IMR-90 (cell line): ENCODE results near the gene CSTB. TPM values are rescaled to one million over a fixed set of nuclear protein-coding genes. Genes with fewer than 3 reads are reported as not detected.

Experiments used
- ATAC-seq: fragments of 200-7000 bp; cut with Tn5 transposase; 2 replicates; pipeline ENCODE4 v1.9.1; 2020; ENCODE audit warnings: low read depth, mild to moderate bottlenecking, moderate library complexity
- BruUV-seq: library from RNA; stranded (reverse); fragments of 400-500 nt; replicated peaks from 2 replicates; lab custom pipeline; 2021; lab: Mats Ljungman, UMichigan
- CTCF ChIA-PET: fragments of 300-600 bp; formaldehyde crosslinking; extraction: SDS; loops from one replicate; lab custom pipeline; 2021; ENCODE audit warnings: antibody characterized with exemption; lab: Yijun Ruan, JAX
- POLR2A ChIA-PET: fragments of 300-600 bp; sonication (Branson Sonifier 250); formaldehyde crosslinking; loops from one replicate; lab custom pipeline; 2022; ENCODE audit warnings: antibody characterized with exemption; ENCODE audit not compliant: unreplicated experiment; lab: Charles Lee
- DNase-seq: peaks from one replicate; pipeline ENCODE4 v3.0.0; 2013
- H2AFZ ChIP-seq: replicated peaks from 2 replicates; pipeline ENCODE3; 2013; ENCODE audit warnings: low read length, mild to moderate bottlenecking; ENCODE audit not compliant: poor library complexity
- H2AK5ac ChIP-seq: 2 replicates; pipeline ENCODE4 v1.6.1; 2013; ENCODE audit warnings: low read depth, low read length, inconsistent platforms
- H2AK9ac ChIP-seq: replicated peaks from 2 replicates; pipeline ENCODE3; 2013; ENCODE audit warnings: mild to moderate bottlenecking, low read depth, low read length, moderate library complexity; ENCODE audit not compliant: poor library complexity
- H2BK120ac ChIP-seq: 2 replicates; pipeline ENCODE4 v1.6.1; 2013; ENCODE audit warnings: low read depth, low read length, inconsistent platforms
- H2BK15ac ChIP-seq: 3 replicates; pipeline ENCODE4 v1.6.1; 2013; ENCODE audit warnings: low read depth, low read length, inconsistent platforms
- H2BK20ac ChIP-seq: 2 replicates; pipeline ENCODE4 v1.6.1; 2013; ENCODE audit warnings: low read depth, mild to moderate bottlenecking, inconsistent platforms, low read length, moderate library complexity
- H2BK5ac ChIP-seq: 2 replicates; pipeline ENCODE4 v1.6.1; 2013; ENCODE audit warnings: mild to moderate bottlenecking, low read depth, low read length, inconsistent platforms; ENCODE audit not compliant: poor library complexity, severe bottlenecking
- H3K14ac ChIP-seq: replicated peaks from 2 replicates; pipeline ENCODE4 v1.6.1; 2013; ENCODE audit warnings: low read depth, low read length, inconsistent platforms
- H3K18ac ChIP-seq: 2 replicates; pipeline ENCODE4 v1.6.1; 2013; ENCODE audit warnings: low read depth, low read length, control low read depth
- H3K23ac ChIP-seq: 2 replicates; pipeline ENCODE4 v1.6.1; 2013; ENCODE audit warnings: low read depth, low read length, inconsistent platforms
- H3K27ac ChIP-seq: 2 replicates; pipeline ENCODE4 v1.5.1; 2013; ENCODE audit warnings: mild to moderate bottlenecking, control low read depth, low read length; ENCODE audit not compliant: insufficient read depth
- H3K27me3 ChIP-seq: 2 replicates; pipeline ENCODE4 v1.6.1; 2013; ENCODE audit warnings: low read length; ENCODE audit not compliant: control insufficient read depth, insufficient read depth
- H3K36me3 ChIP-seq: 2 replicates; pipeline ENCODE4 v1.6.1; 2013; ENCODE audit warnings: low read length, mixed read lengths; ENCODE audit not compliant: control insufficient read depth, insufficient read depth
- H3K4ac ChIP-seq: 2 replicates; pipeline ENCODE4 v1.6.1; 2013; ENCODE audit warnings: low read depth, low read length, inconsistent platforms
- H3K4me1 ChIP-seq: 2 replicates; pipeline ENCODE4 v1.6.1; 2013; ENCODE audit warnings: low read length, mixed read lengths; ENCODE audit not compliant: control insufficient read depth, insufficient read depth
- H3K4me2 ChIP-seq: 2 replicates; pipeline ENCODE4 v1.6.1; 2013; ENCODE audit warnings: low read depth, mild to moderate bottlenecking, control low read depth, low read length, moderate library complexity
- H3K4me3 ChIP-seq: 2 replicates; pipeline ENCODE4 v1.5.1; 2013; ENCODE audit warnings: low read depth, mild to moderate bottlenecking, control low read depth, low read length, moderate library complexity; ENCODE audit not compliant: insufficient read depth
- H3K56ac ChIP-seq: 2 replicates; pipeline ENCODE4 v1.6.1; 2013; ENCODE audit warnings: low read length, inconsistent platforms; ENCODE audit not compliant: insufficient read depth; ENCODE audit errors: extremely low read depth
- H3K79me1 ChIP-seq, 2 experiments: 2 replicates each; pipeline ENCODE4 v1.6.1; 2013; ENCODE audit warnings: low read length in 2 of 2, inconsistent platforms in 1 of 2, low read depth in 1 of 2
- H3K9ac ChIP-seq: 2 replicates; pipeline ENCODE4 v1.6.1; 2013; ENCODE audit warnings: low read depth, low read length, control low read depth
- H3K9me1 ChIP-seq: 2 replicates; pipeline ENCODE4 v1.6.1; 2013; ENCODE audit warnings: low read length, inconsistent platforms; ENCODE audit not compliant: insufficient read depth
- H3K9me3 ChIP-seq: 2 replicates; pipeline ENCODE4 v1.6.1; 2013; ENCODE audit warnings: low read length; ENCODE audit not compliant: control insufficient read depth, insufficient read depth
- H4K20me1 ChIP-seq: 2 replicates; pipeline ENCODE4 v1.6.1; 2013; ENCODE audit warnings: low read length, inconsistent platforms; ENCODE audit not compliant: insufficient read depth
- H4K5ac ChIP-seq: 2 replicates; pipeline ENCODE4 v1.6.1; 2013; ENCODE audit warnings: mild to moderate bottlenecking, low read depth, low read length, control low read depth
- H4K8ac ChIP-seq, 2 experiments: 2 replicates each; pipeline ENCODE4 v1.6.1; 2013; ENCODE audit warnings: low read depth in 2 of 2, low read length in 2 of 2, control low read depth in 1 of 2, inconsistent platforms in 1 of 2
- H4K91ac ChIP-seq: 2 replicates; pipeline ENCODE4 v1.6.1; 2013; ENCODE audit warnings: low read depth, low read length, inconsistent platforms; ENCODE audit not compliant: insufficient read depth
- BHLHE40 ChIP-seq: fragments of 150-350 bp; IDR thresholded peaks from 2 replicates; pipeline ENCODE4 v1.6.1; 2016; ENCODE audit warnings: mild to moderate bottlenecking, low read depth, low read length
- CEBPB ChIP-seq: IDR thresholded peaks from 2 replicates; pipeline ENCODE4 v1.6.1; 2012; ENCODE audit warnings: low read depth, low read length, improper control_type of control experiment
- CHD1 ChIP-seq: IDR thresholded peaks from 2 replicates; pipeline ENCODE4 v1.6.1; 2012; ENCODE audit warnings: low read depth, low read length, improper control_type of control experiment
- FOS ChIP-seq: fragments of 150-350 bp; IDR thresholded peaks from 2 replicates; pipeline ENCODE4 v1.6.1; 2016; ENCODE audit warnings: low read depth, low read length
- MAFK ChIP-seq: IDR thresholded peaks from 2 replicates; pipeline ENCODE4 v1.6.1; 2012; ENCODE audit warnings: low read depth, low read length, improper control_type of control experiment
- MAZ ChIP-seq: IDR thresholded peaks from 2 replicates; pipeline ENCODE4 v1.6.1; 2012; ENCODE audit warnings: low read depth, mild to moderate bottlenecking, low read length, improper control_type of control experiment, moderate library complexity, borderline replicate concordance
- MXI1 ChIP-seq: IDR thresholded peaks from 2 replicates; pipeline ENCODE4 v1.6.1; 2012; ENCODE audit warnings: low read depth, mild to moderate bottlenecking, low read length, moderate library complexity, borderline replicate concordance
- NFE2L2 ChIP-seq: fragments of 150-350 bp; IDR thresholded peaks from 2 replicates; pipeline ENCODE4 v1.6.1; 2016; ENCODE audit warnings: low read depth, mild to moderate bottlenecking, low read length
- POLR2A ChIP-seq: IDR thresholded peaks from 2 replicates; pipeline ENCODE4 v1.6.1; 2012; ENCODE audit warnings: mild to moderate bottlenecking, low read depth, low read length
- RAD21 ChIP-seq: IDR thresholded peaks from 2 replicates; pipeline ENCODE4 v1.6.1; 2012; ENCODE audit warnings: low read length, improper control_type of control experiment
- RCOR1 ChIP-seq: IDR thresholded peaks from 2 replicates; pipeline ENCODE4 v1.6.1; 2012; ENCODE audit warnings: mild to moderate bottlenecking, low read length, improper control_type of control experiment; ENCODE audit not compliant: insufficient replicate concordance
- RFX5 ChIP-seq: IDR thresholded peaks from 2 replicates; pipeline ENCODE4 v1.8.0; 2012; ENCODE audit warnings: low read depth, mild to moderate bottlenecking, low read length, moderate library complexity
- SMC3 ChIP-seq: fragments of 150-350 bp; IDR thresholded peaks from 2 replicates; pipeline ENCODE4 v1.6.1; 2016; ENCODE audit warnings: low read depth, mild to moderate bottlenecking, antibody characterized with exemption, low read length, moderate library complexity
- WGBS, 2 experiments: methylation state at CpG; one replicate each; pipeline versions ENCODE4 v1.1.5 to v1.1.7; 2013; ENCODE audit warnings: missing lambda C conversion rate in 2 of 2; ENCODE audit not compliant: insufficient read length in 1 of 2; ENCODE audit errors: extremely low coverage in 2 of 2; 5-methylcytosine and 5-hydroxymethylcytosine counted together
- dilution Hi-C: fragments of 300-500 bp; cut with HindIII; formaldehyde crosslinking; loops from one replicate; pipeline ENCODE4 v1.14.3; 2018; ENCODE audit warnings: low sequenced_read_pairs; ENCODE audit not compliant: unreplicated experiment
- in situ Hi-C: fragments of 300-500 bp; cut with MboI; formaldehyde crosslinking; loops from 3 replicates; pipeline ENCODE4 v1.14.3; 2019; ENCODE audit warnings: low sequenced_read_pairs, inconsistent platforms, mixed read lengths
- intact Hi-C: fragments of 100-400 bp; cut with micrococcal nuclease; formaldehyde crosslinking; loops from 2 replicates; pipeline ENCODE4 v1.10.0; 2022
- polyA plus RNA-seq, 3 experiments: library from polyadenylated mRNA; depleted of rRNA; stranded (reverse); fragments of >200 nt; gene quantifications; 2 replicates each; pipeline ENCODE4 v1.2.3, GENCODE V29; 2012; ENCODE audit warnings: low replicate concordance in 1 of 3
- total RNA-seq: library from RNA; depleted of rRNA; stranded (reverse); fragments of >200 nt; gene quantifications from 2 replicates; pipeline ENCODE4 v1.2.3, GENCODE V29; 2012
- TF ChIP-seq, protein P1 (sequence below): fragments of 150-350 bp; IDR thresholded peaks from 2 replicates; pipeline ENCODE4 v1.6.1; 2016; ENCODE audit warnings: low read depth, mild to moderate bottlenecking, low read length, moderate library complexity, borderline replicate concordance
- TF ChIP-seq, protein P2 (sequence below): conservative IDR thresholded peaks from 2 replicates; pipeline ENCODE4 v1.5.1; 2012; ENCODE audit warnings: mild to moderate bottlenecking, low read depth, low read length, improper control_type of control experiment

Gene CSTB
- total and polyA plus RNA-seq, 2 of the 4 experiments (the other 2 are of a cell fraction), result 6.1 to 71.7 TPM

DNA sequence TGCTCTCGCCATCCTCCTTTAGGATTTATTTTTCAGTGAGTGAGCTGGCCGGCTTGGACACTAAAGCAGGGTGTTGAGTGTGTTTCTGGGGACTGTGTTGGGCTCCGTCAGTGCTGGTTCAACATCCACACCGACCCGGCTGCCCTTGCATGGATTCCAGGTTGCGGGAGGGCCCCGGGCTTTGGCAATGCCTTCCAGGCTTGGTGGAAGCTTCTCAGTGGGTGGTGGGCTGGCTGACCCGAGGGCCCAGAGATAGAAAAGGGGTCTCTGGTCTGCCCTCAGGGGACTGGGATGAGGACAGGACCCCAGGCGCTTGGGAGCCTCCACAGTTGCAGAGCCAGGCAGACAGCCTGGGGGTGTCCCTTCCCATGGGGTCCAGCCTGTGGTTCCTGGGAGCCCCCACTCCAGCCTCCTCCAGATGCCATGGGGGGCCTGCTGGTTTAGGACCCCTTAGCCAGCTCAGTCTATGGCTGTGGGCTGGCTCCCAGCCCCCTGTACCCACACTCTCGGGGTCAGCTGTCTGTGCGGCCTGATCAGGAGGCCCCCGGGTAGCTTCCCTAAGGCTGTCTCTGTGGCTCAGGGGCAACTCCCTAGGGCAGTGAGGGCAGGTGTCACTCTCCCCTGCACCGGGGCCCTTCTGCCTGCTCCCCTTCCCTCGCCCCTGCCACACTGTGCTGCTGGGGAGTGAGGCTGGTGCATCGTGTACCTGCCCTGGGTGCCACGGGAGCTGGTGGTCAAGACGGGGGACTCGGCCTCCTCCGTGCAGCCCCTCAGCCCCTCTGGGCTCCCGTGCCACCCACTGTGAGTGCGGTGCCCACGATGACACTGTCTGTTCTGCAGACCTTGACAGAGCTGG lies 40.6 kb downstream of the CSTB start:
- Histone ChIP-seq H3K56ac (no peak overlapping the region), H2BK5ac (no peak overlapping the region), H2BK20ac (no peak overlapping the region), H2BK15ac (no peak overlapping the region), H4K20me1 (peaks cover 67% of the 10 kb centered on the region), H3K9ac (no peak overlapping the region), H3K4ac (no peak overlapping the region), H3K79me1 (peaks cover 23 to 89% of the 10 kb centered on the region in 2 experiments), H4K5ac (no peak overlapping the region), H3K9me1 (peaks cover 13% of the 10 kb centered on the region; the same call in 1 of the 2 replicates), H3K4me1 (peaks cover 21% of the 10 kb centered on the region), H4K8ac (no peak overlapping the region), H3K23ac (no peak overlapping the region), H2AK5ac (peak overlapping the region; percentile 20; the same call in 1 of the 2 replicates), H3K18ac (no peak overlapping the region), H3K9me3 (no peaks in the 10 kb centered on the region), H2BK120ac (no peak overlapping the region), H3K4me3 (no peak overlapping the region), H4K91ac (no peak overlapping the region), H3K4me2 (peak overlapping the region; percentile 2; the same call in 1 of the 2 replicates), H3K36me3 (peaks cover 20% of the 10 kb centered on the region), H2AK9ac (peak overlapping the region; percentile 33), H2AFZ (peak overlapping the region; percentile 8), H3K27ac (no peak overlapping the region), H3K27me3 (no peaks in the 10 kb centered on the region), H3K14ac (no peak overlapping the region)
- no TSS peak for BruUV-seq
- intact Hi-C loops (no loop called here), in situ Hi-C loops (no loop called here), dilution Hi-C loops (no loop called here)
- ChIA-PET CTCF (no interaction called here), POLR2A (no interaction called here)
- DNase-seq, result no peak
- WGBS, 2 experiments, result 79% methylated on average over 9 of the region's 22 CpGs; no CpG with 5 or more reads in 1 of the 2 experiments
- ATAC-seq, result peak; percentile 5
- TF ChIP-seq POLR2A (no peak), MXI1 (no peak), MAFK (no peak), CEBPB (no peak), FOS (no peak), BHLHE40 (no peak), CHD1 (no peak), RAD21 (no peak), RFX5 (no peak), SMC3 (no peak), RCOR1 (no peak), MAZ (no peak), NFE2L2 (no peak)
- TF ChIP-seq, protein P1, sequence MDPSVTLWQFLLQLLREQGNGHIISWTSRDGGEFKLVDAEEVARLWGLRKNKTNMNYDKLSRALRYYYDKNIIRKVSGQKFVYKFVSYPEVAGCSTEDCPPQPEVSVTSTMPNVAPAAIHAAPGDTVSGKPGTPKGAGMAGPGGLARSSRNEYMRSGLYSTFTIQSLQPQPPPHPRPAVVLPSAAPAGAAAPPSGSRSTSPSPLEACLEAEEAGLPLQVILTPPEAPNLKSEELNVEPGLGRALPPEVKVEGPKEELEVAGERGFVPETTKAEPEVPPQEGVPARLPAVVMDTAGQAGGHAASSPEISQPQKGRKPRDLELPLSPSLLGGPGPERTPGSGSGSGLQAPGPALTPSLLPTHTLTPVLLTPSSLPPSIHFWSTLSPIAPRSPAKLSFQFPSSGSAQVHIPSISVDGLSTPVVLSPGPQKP, result no peak
- TF ChIP-seq, protein P2, sequence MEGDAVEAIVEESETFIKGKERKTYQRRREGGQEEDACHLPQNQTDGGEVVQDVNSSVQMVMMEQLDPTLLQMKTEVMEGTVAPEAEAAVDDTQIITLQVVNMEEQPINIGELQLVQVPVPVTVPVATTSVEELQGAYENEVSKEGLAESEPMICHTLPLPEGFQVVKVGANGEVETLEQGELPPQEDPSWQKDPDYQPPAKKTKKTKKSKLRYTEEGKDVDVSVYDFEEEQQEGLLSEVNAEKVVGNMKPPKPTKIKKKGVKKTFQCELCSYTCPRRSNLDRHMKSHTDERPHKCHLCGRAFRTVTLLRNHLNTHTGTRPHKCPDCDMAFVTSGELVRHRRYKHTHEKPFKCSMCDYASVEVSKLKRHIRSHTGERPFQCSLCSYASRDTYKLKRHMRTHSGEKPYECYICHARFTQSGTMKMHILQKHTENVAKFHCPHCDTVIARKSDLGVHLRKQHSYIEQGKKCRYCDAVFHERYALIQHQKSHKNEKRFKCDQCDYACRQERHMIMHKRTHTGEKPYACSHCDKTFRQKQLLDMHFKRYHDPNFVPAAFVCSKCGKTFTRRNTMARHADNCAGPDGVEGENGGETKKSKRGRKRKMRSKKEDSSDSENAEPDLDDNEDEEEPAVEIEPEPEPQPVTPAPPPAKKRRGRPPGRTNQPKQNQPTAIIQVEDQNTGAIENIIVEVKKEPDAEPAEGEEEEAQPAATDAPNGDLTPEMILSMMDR, result no peak
